GM12872 (cell line): Measurements from ENCODE around the gene ZNF423.

ENCODE experiments used
- CTCF ChIP-seq: IDR thresholded peaks from 3 replicates; pipeline ENCODE4 v1.5.1; 2011; ENCODE audit warnings: low read depth, mild to moderate bottlenecking, low read length, moderate library complexity; ENCODE audit not compliant: insufficient read depth

Gene ZNF423

GRCh38 chr16:49478616-49479015, 377.3 kb downstream of the ZNF423 start:
- no peak for TF ChIP-seq CTCF

GRCh38 chr16:49478107-49478506, 377.8 kb downstream of the ZNF423 start:
- TF ChIP-seq CTCF, result no peak

DNA sequence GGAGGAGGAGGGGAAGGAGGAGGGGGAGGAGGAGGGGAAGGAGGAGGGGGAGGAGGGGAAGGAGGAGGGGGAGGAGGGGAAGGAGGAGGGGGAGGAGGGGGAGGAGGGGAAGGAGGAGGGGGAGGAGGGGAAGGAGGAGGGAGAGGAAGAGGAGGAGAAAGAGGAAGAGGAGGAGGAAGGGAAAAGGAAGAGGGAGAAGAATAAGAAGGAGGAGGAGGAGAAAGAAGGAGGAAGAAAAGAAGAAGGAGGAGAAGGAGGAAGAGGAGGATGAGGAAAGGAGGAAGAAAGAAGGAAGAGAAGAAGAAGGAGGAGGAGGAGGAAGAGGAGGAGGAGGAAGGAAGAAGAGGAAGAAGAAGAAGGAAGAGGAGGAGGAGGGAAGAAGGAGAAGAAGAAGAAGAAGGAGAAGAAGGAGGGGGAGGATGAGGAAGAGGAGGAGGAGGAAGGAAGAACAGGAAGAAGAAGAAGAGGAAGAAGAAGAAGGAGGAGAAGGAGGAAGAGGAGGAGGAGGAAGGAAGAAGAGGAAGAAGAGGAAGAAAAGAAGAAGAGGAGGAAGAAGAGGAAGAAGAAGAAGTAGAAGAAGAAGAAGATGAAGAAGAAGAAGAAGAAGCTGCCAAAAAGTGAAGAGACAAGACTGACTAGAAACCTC, 378.5 kb downstream of the ZNF423 start:
- TF ChIP-seq CTCF, result no peak

DNA sequence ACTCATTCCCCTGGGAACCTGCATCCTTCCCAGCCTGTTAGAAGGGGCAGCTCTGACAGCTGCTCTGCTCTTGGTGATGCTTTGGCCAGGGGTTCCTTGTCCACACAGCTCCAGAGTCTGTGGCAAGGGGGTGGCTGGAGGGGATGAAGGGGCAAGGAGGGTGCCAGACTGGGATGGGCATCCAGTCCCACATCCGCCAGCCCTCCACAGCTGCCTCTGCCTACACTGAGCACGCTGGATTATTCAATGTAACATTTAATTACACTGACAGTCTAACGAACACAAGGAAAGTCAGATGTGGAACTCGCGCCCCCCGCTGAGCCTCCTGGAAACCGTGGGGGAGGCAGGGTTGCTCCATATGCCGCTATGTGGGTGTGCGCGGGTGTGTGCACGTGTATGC, 381.2 kb downstream of the ZNF423 start:
- TF ChIP-seq CTCF, result no peak

DNA sequence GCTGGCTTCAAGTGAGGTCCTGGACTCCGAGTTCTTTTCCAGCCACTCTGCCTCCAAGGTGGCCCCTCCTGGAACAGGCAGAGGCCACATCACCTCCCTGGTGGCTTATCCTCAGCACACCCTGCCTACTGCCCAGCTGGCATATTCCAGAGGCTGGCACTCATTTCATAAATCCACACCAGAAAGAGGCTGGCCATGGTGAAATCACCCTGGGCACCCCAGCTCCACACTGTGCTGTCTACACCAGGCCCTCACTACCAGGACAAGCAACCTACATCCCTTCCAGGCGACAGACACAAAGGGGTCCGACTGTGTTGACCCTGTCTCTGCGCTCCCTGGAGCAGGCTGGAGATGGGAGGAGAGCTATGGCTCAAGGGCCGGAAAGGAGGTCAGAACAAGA, 382.1 kb downstream of the ZNF423 start:
- TF ChIP-seq CTCF, result no peak

GRCh38 chr16:49473131-49473530, 382.8 kb downstream of the ZNF423 start:
- no peak for TF ChIP-seq CTCF

GRCh38 chr16:49472598-49472997, 383.3 kb downstream of the ZNF423 start:
- TF ChIP-seq CTCF, result no peak
